Fibroblast of lung (primary cell): ENCODE measurements around the gene TOR4A. TPM values are rescaled to one million over a fixed set of nuclear protein-coding genes. Genes with fewer than 3 reads are reported as not detected.

ENCODE experiments used
- DNase-seq, 2 donors: peaks; one replicate each; pipeline versions ENCODE4 v3.0.0 to v3.0.0-alpha.2; 2010; ENCODE audit warnings: low read depth in 2 of 2
- H2AFZ ChIP-seq: 2 replicates; pipeline ENCODE4 v1.5.1; 2012; ENCODE audit warnings: low read length, control low read depth, inconsistent platforms
- H3K27ac ChIP-seq: 2 replicates; pipeline ENCODE4 v1.5.1; 2011; ENCODE audit warnings: low read length, control low read depth; ENCODE audit not compliant: insufficient read depth
- H3K27me3 ChIP-seq: 2 replicates; pipeline ENCODE4 v1.5.1; 2011; ENCODE audit warnings: mild to moderate bottlenecking, low read length; ENCODE audit not compliant: control insufficient read depth, insufficient read depth
- H3K36me3 ChIP-seq: 2 replicates; pipeline ENCODE4 v1.5.1; 2011; ENCODE audit warnings: low read length; ENCODE audit not compliant: control insufficient read depth, insufficient read depth
- H3K4me1 ChIP-seq: 2 replicates; pipeline ENCODE4 v1.5.1; 2011; ENCODE audit warnings: low read length; ENCODE audit not compliant: control insufficient read depth, insufficient read depth; ENCODE audit errors: extremely low read depth
- H3K4me2 ChIP-seq: 2 replicates; pipeline ENCODE4 v1.5.1; 2011; ENCODE audit warnings: low read length, control low read depth; ENCODE audit not compliant: insufficient read depth; ENCODE audit errors: extremely low read depth
- H3K4me3 ChIP-seq, 4 experiments: fragments of 200-600 bp in 1 of 4; sonication (generic) in 1 of 4; replicated peaks in 1 of 4; 2 replicates each; pipeline ENCODE4 v1.5.1; 2011 to 2016; ENCODE audit warnings: low read length in 4 of 4, low read depth in 3 of 4, mild to moderate bottlenecking in 3 of 4, control low read depth in 2 of 4, inconsistent platforms in 1 of 4, mixed read lengths in 1 of 4; ENCODE audit not compliant: insufficient read depth in 1 of 4; ENCODE audit errors: control extremely low read depth in 1 of 4
- H3K79me2 ChIP-seq: 2 replicates; pipeline ENCODE4 v1.5.1; 2012; ENCODE audit warnings: mild to moderate bottlenecking, low read length, inconsistent platforms; ENCODE audit not compliant: control insufficient read depth, insufficient read depth
- H3K9ac ChIP-seq: 2 replicates; pipeline ENCODE4 v1.5.1; 2011; ENCODE audit warnings: mild to moderate bottlenecking, low read length, control low read depth; ENCODE audit not compliant: insufficient read depth
- H3K9me3 ChIP-seq: 2 replicates; pipeline ENCODE4 v1.5.1; 2012; ENCODE audit warnings: low read depth, low read length; ENCODE audit not compliant: control insufficient read depth, insufficient read depth
- H4K20me1 ChIP-seq: 2 replicates; pipeline ENCODE4 v1.5.1; 2011; ENCODE audit warnings: low read length; ENCODE audit not compliant: control insufficient read depth, insufficient read depth; ENCODE audit errors: extremely low read depth
- EZH2 ChIP-seq: IDR thresholded peaks from 2 replicates; pipeline ENCODE4 v1.5.1; 2012; ENCODE audit warnings: low read length, control low read depth, mild to moderate bottlenecking; ENCODE audit errors: missing control alignments
- polyA plus RNA-seq, 2 donors: library from polyadenylated mRNA; depleted of rRNA in 1 of 2; stranded (reverse) in 1 of 2; unstranded in 1 of 2; fragments of >200 nt; gene quantifications; 2 replicates each; pipeline ENCODE4 v1.2.1, GENCODE V29; 2011 to 2012; ENCODE audit warnings: missing spikeins in 1 of 2
- total RNA-seq: library from RNA; depleted of rRNA; stranded (reverse); fragments of >200 nt; gene quantifications from 2 replicates; pipeline ENCODE4 v1.2.1, GENCODE V29; 2014
- TF ChIP-seq, protein P1 (sequence below), 2 donors: IDR thresholded peaks in 1 of 2; conservative IDR thresholded peaks in 1 of 2; 1 replicate in 1 of 2; 2 replicates in 1 of 2; pipeline ENCODE4 v1.5.1; 2011 to 2012; ENCODE audit warnings: low read length in 2 of 2, control low read depth in 1 of 2, inconsistent platforms in 1 of 2, low read depth in 1 of 2, mild to moderate bottlenecking in 1 of 2

The TOR4A gene
- total and polyA plus RNA-seq, 2 donors (not counting 1 experiment from before 2014, with no cell fraction given): 3.3 to 22.1 TPM

DNA sequence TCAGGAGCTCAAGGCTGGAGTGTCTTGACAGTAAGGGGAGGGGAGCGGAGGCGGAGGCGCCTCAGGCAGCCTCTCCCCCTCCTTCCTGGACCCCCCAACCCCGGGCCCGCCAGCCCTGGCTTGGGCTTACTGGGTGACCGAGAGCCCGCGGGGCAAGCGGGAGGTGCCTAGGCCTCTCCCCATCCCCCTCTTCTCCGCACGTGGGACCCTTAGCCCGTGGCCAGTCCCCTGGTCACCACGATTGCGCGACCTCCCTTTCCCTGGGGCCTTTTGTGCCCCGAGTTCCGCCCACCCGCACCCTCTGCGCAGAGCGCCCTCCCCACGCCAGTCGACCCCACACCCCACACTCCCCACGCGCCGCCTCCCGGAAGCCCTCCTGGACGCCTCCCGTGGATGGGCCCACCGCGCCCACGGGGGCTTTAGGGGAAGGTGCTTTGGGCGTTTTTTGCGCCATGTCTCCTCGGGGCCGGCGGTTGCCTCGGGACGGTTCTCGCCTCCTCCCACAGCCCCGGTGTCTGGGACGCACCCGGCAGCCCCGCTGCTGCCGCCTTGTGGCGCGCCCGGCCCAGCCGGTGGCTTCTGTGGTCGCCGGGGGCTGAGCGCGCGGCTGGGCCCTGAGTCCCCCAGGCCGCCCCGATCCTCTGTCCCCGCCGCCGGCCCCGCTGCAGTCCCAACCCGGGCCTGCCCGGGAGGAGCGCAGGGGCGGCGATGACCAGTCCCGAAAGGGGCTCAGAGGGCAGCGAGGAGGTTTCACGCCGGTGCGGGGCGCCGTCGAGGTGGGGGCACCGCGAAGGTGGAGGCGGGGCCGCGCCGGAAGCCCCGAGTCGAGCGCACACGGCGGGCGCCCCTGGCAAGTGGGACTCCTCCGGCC lies 3.2 kb downstream of the TOR4A start:
- TF ChIP-seq EZH2: no peak
- TF ChIP-seq, protein P1, sequence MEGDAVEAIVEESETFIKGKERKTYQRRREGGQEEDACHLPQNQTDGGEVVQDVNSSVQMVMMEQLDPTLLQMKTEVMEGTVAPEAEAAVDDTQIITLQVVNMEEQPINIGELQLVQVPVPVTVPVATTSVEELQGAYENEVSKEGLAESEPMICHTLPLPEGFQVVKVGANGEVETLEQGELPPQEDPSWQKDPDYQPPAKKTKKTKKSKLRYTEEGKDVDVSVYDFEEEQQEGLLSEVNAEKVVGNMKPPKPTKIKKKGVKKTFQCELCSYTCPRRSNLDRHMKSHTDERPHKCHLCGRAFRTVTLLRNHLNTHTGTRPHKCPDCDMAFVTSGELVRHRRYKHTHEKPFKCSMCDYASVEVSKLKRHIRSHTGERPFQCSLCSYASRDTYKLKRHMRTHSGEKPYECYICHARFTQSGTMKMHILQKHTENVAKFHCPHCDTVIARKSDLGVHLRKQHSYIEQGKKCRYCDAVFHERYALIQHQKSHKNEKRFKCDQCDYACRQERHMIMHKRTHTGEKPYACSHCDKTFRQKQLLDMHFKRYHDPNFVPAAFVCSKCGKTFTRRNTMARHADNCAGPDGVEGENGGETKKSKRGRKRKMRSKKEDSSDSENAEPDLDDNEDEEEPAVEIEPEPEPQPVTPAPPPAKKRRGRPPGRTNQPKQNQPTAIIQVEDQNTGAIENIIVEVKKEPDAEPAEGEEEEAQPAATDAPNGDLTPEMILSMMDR (conservative IDR thresholded peaks at IDR 0.05 in 1 of 2, IDR thresholded peaks at IDR 0.05 in 1 of 2; ENCODE audit: low read depth in 1 of 2, low read length in 2 of 2): peak; percentile 25 to 33
- DNase-seq: peak in 1 of 2 donors; percentile 32
- Histone ChIP-seq H3K4me3 (peak overlapping the region in 1 of 4 experiments; percentile 10), H4K20me1 (no peaks in the 10 kb centered on the region), H3K79me2 (peaks cover 26% of the 10 kb centered on the region), H3K27ac (no peak overlapping the region), H3K9ac (peak overlapping the region; percentile 23), H3K4me1 (peaks cover 10% of the 10 kb centered on the region), H3K36me3 (peaks cover 17% of the 10 kb centered on the region), H3K27me3 (no peaks in the 10 kb centered on the region), H3K4me2 (no peak overlapping the region), H2AFZ (no peak overlapping the region), H3K9me3 (no peaks in the 10 kb centered on the region)

DNA sequence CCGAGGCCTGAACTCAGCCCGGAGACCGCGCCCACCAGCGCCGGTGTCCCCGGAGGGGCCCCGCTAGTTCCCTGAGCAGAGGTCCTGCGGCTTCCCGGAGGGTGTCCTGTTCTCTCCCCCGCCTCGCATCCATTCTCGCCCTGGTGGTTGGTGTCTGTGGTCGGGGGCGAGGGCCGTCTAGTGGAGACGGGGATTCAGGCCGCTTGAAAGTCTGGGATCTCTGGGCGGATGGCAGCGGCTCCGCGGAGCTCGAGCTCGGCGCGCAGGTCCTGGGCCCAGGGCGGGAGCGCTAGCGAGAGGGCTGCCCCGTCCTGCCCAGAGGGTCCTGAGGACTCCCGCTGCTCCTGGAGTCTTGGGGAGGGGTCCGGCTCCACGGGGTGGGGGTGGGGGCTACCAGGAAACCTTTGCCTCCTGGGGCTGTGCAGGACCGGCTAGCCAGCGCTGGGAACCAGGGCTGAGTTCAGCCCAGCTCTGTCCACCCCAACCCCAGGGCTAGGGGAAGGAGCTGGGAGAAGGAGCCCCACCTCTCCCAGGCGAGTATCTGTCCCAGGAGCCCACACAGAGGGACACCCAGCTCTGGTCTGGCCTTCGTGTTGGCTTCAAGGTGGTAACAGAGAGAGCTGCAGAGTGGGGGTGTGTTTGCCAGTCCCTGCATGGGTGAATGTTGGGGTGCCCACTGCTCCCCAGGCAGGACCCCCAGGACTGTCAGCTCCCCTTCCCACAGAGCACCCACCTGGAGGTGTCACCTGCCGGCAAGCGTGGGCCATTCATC lies 4.0 kb downstream of the TOR4A start:
- Histone ChIP-seq H3K4me2 (no peak overlapping the region), H3K27ac (no peak overlapping the region), H3K4me1 (peaks cover 8% of the 10 kb centered on the region), H2AFZ (no peak overlapping the region), H3K79me2 (peaks cover 26% of the 10 kb centered on the region), H3K27me3 (no peaks in the 10 kb centered on the region), H4K20me1 (no peaks in the 10 kb centered on the region), H3K9ac (no peak overlapping the region), H3K9me3 (no peaks in the 10 kb centered on the region), H3K36me3 (peaks cover 17% of the 10 kb centered on the region), H3K4me3 (peak overlapping the region in 1 of 4 experiments; percentile 10)
- TF ChIP-seq, protein P1 (conservative IDR thresholded peaks at IDR 0.05 in 1 of 2, IDR thresholded peaks at IDR 0.05 in 1 of 2; ENCODE audit: low read depth in 1 of 2, low read length in 2 of 2): no peak
- TF ChIP-seq EZH2: no peak
- no peak for DNase-seq

DNA sequence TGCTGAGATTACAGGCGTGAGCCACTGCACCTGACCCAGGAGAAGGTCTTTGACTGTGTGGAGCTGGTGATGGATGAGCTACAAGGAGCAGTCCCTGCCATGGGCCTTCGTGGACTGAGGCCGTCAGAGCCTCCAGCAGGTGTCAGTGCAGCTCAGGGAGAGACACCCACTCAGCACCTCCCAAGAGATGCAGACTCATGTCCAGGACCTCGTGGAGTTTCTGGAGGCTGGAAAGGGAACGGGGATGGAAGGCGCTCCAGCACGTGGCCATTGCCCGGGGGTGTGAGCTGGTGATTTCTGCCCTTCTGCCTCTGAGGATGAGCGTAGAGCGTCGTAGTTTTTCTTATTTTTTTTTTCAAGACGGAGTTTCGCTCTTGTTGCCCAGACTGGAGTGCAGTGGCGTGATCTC lies 9.5 kb downstream of the TOR4A start:
- no peaks in the 10 kb centered on the region for H3K4me1 ChIP-seq
- no peak overlapping the region for H2AFZ ChIP-seq
- DNase-seq: peak; percentile 52 to 58
- H3K4me3 ChIP-seq: no peak overlapping the region
- H3K36me3 ChIP-seq: peaks cover 3% of the 10 kb centered on the region
- H3K27me3 ChIP-seq: no peaks in the 10 kb centered on the region
- H3K9ac ChIP-seq: no peak overlapping the region
- H3K79me2 ChIP-seq: no peaks in the 10 kb centered on the region
- H3K4me2 ChIP-seq: no peak overlapping the region
- TF ChIP-seq, protein P1 (conservative IDR thresholded peaks at IDR 0.05 in 1 of 2, IDR thresholded peaks at IDR 0.05 in 1 of 2; ENCODE audit: low read depth in 1 of 2, low read length in 2 of 2): peak; percentile 26 to 56
- no peak for TF ChIP-seq EZH2
- H3K27ac ChIP-seq: no peak overlapping the region
- no peaks in the 10 kb centered on the region for H4K20me1 ChIP-seq
- H3K9me3 ChIP-seq: no peaks in the 10 kb centered on the region
